ENCODE results near the gene C19orf38. TPM values are rescaled to one million over a fixed set of nuclear protein-coding genes. Genes with fewer than 3 reads are reported as not detected.

C19orf38 gene
- total and polyA plus RNA-seq, 2 donors (not counting 3 experiments of a cell fraction or from before 2014, with no cell fraction given): not detected

- DNase-seq (ENCODE audit: low read depth, low spot score) (no peak), FAIRE-seq (no peak)
- no peaks in the 10 kb centered on the region for H3K79me2 ChIP-seq (ENCODE audit: control insufficient read depth, insufficient read depth, low read length)
- no peak overlapping the region for H3K27ac ChIP-seq (ENCODE audit: insufficient read depth, low read depth, low read length)
- CTCF ChIA-PET: interaction anchor here (0.9 to 2.5 kb wide), 9 partner anchors 10 to 118 kb away, joined by 3 to 27 read pairs (median 5); partner anchors contain the start of genes CARM1, DNM2 and QTRT1
- no peaks in the 10 kb centered on the region for H3K9me3 ChIP-seq (replicated peaks; ENCODE audit: control insufficient read depth, insufficient read depth, low read length)
- H3K4me3 ChIP-seq (replicated peaks in 1 of 3; ENCODE audit: insufficient read depth in 1 of 3, low read depth in 1 of 3, low read length in 3 of 3): no peak overlapping the region
- dilution Hi-C loops (cut with MboI; ENCODE audit: extremely low pct_ligation_motif_present, low sequenced_read_pairs): no loop called here
- no peak overlapping the region for H3K4me2 ChIP-seq (ENCODE audit: insufficient read depth, low read length)
- H3K4me1 ChIP-seq (ENCODE audit: control insufficient read depth, extremely low read depth, insufficient read depth, low read length): no peaks in the 10 kb centered on the region
- H3K9ac ChIP-seq (replicated peaks; ENCODE audit: extremely low read depth, insufficient read depth, low read length): no peak overlapping the region
- H3K36me3 ChIP-seq (ENCODE audit: control insufficient read depth in 2 of 2, extremely low read depth in 1 of 2, insufficient read depth in 2 of 2, low read length in 2 of 2): peaks cover 2 to 49% of the 10 kb centered on the region in 2 experiments
- TF ChIP-seq MYC (IDR thresholded peaks at IDR 0.05; ENCODE audit: low read depth, low read length) (no peak), CTCF (IDR thresholded peaks at IDR 0.05; ENCODE audit: extremely low read depth in 1 of 2, insufficient read depth in 1 of 2, low read depth in 1 of 2, low read length in 2 of 2) (peak; percentile 25 to 31)
- no peaks in the 10 kb centered on the region for H3K27me3 ChIP-seq (ENCODE audit: control insufficient read depth in 2 of 2, insufficient read depth in 2 of 2, low read length in 2 of 2)
- POLR2A ChIA-PET: no interaction called here
- intact Hi-C loops (cut with micrococcal nuclease): no loop called here
- no peaks in the 10 kb centered on the region for H3K9me1 ChIP-seq (replicated peaks; ENCODE audit: control insufficient read depth, extremely low read depth, insufficient read depth, low read length)
- no TSS peak for BruUV-seq (replicated peaks)
- no peaks in the 10 kb centered on the region for H4K20me1 ChIP-seq (replicated peaks; ENCODE audit: control insufficient read depth, extremely low read depth, insufficient read depth, low read length)
- no peak overlapping the region for H2AFZ ChIP-seq (ENCODE audit: low read depth, low read length)
These were observed 28.0 kb upstream of the C19orf38 start for GRCh38 chr19:10820173-10820572.

- H2AFZ ChIP-seq (ENCODE audit: low read depth, low read length): no peak overlapping the region
- H3K36me3 ChIP-seq (ENCODE audit: control insufficient read depth in 2 of 2, extremely low read depth in 1 of 2, insufficient read depth in 2 of 2, low read length in 2 of 2): peaks cover 5 to 44% of the 10 kb centered on the region in 2 experiments
- H3K79me2 ChIP-seq (ENCODE audit: control insufficient read depth, insufficient read depth, low read length): no peaks in the 10 kb centered on the region
- H4K20me1 ChIP-seq (replicated peaks; ENCODE audit: control insufficient read depth, extremely low read depth, insufficient read depth, low read length): no peaks in the 10 kb centered on the region
- intact Hi-C loops (cut with micrococcal nuclease): no loop called here
- H3K9me1 ChIP-seq (replicated peaks; ENCODE audit: control insufficient read depth, extremely low read depth, insufficient read depth, low read length): no peaks in the 10 kb centered on the region
- no peak overlapping the region for H3K9ac ChIP-seq (replicated peaks; ENCODE audit: extremely low read depth, insufficient read depth, low read length)
- ChIA-PET POLR2A (no interaction called here), CTCF (interaction anchor here (1.5 kb wide), 1 partner anchor 37 kb away, joined by 3 read pairs; no protein-coding TSS in a partner anchor)
- H3K27ac ChIP-seq (ENCODE audit: insufficient read depth, low read depth, low read length): no peak overlapping the region
- no peak overlapping the region for H3K4me3 ChIP-seq (replicated peaks in 1 of 3; ENCODE audit: insufficient read depth in 1 of 3, low read depth in 1 of 3, low read length in 3 of 3)
- no peaks in the 10 kb centered on the region for H3K9me3 ChIP-seq (replicated peaks; ENCODE audit: control insufficient read depth, insufficient read depth, low read length)
- no TSS peak for BruUV-seq (replicated peaks)
- FAIRE-seq (no peak), DNase-seq (ENCODE audit: low read depth, low spot score) (no peak)
- no peak for TF ChIP-seq GATA2 (IDR thresholded peaks at IDR 0.05; ENCODE audit: insufficient read depth, insufficient read length, low read depth, low read length)
- no peak for TF ChIP-seq JUN (IDR thresholded peaks at IDR 0.05; ENCODE audit: borderline replicate concordance, insufficient read depth, insufficient read length, low read depth)
- TF ChIP-seq MAX (IDR thresholded peaks at IDR 0.05; ENCODE audit: insufficient read depth, insufficient read length): no peak
- TF ChIP-seq CTCF (IDR thresholded peaks at IDR 0.05; ENCODE audit: extremely low read depth in 1 of 2, insufficient read depth in 1 of 2, low read depth in 1 of 2, low read length in 2 of 2): no peak
- no peak for TF ChIP-seq EZH2 (IDR thresholded peaks at IDR 0.05; ENCODE audit: borderline replicate concordance, low read depth, low read length, severe bottlenecking)
- TF ChIP-seq MYC (IDR thresholded peaks at IDR 0.05; ENCODE audit: low read depth, low read length): no peak
- no peak for TF ChIP-seq FOS (IDR thresholded peaks at IDR 0.05; ENCODE audit: borderline replicate concordance, insufficient read depth, low read length)
- no peak for TF ChIP-seq POLR2AphosphoS5 (IDR thresholded peaks at IDR 0.05; ENCODE audit: insufficient read depth, low read depth, low read length)
- dilution Hi-C loops (cut with MboI; ENCODE audit: extremely low pct_ligation_motif_present, low sequenced_read_pairs): no loop called here
- no peaks in the 10 kb centered on the region for H3K27me3 ChIP-seq (ENCODE audit: control insufficient read depth in 2 of 2, insufficient read depth in 2 of 2, low read length in 2 of 2)
- H3K4me2 ChIP-seq (ENCODE audit: insufficient read depth, low read length): no peak overlapping the region
- no peaks in the 10 kb centered on the region for H3K4me1 ChIP-seq (ENCODE audit: control insufficient read depth, extremely low read depth, insufficient read depth, low read length)
These were observed 24.5 kb upstream of the C19orf38 start for GRCh38 chr19:10823690-10824089.

Data from endothelial cell of umbilical vein (primary cell).